IPS-18c (cell line): ENCODE measurements around the gene CYP2W1.
"Not testable (repeated sequence)": the region's sequence is repeated elsewhere in the genome, so short reads cannot be mapped to it uniquely, and the experiment has no call there.

Source experiments
- H3K4me3 ChIP-seq: 2 replicates; pipeline ENCODE4 v1.7.0; 2013; ENCODE audit warnings: low read depth, mild to moderate bottlenecking, low read length, moderate library complexity; ENCODE audit not compliant: insufficient read depth
- H3K9me3 ChIP-seq: one replicate; pipeline ENCODE4 v1.6.1; 2013; ENCODE audit warnings: mild to moderate bottlenecking, low read length, moderate library complexity; ENCODE audit not compliant: control insufficient read depth, insufficient read depth

Gene CYP2W1

GRCh38 chr7:999941-1000935, 17.3 kb downstream of the CYP2W1 start:
- Histone ChIP-seq H3K9me3 (peaks cover 2% of the 10 kb centered on the region), H3K4me3 (no peak overlapping the region)

- H3K4me3 ChIP-seq, H3K9me3 ChIP-seq: not testable (repeated sequence)
Observed at GRCh38 chr7:1001069-1001770, 18.2 kb downstream of the CYP2W1 start.

GRCh38 chr7:1002026-1002425, 19.0 kb downstream of the CYP2W1 start:
- H3K4me3 ChIP-seq, H3K9me3 ChIP-seq: not testable (repeated sequence)

GRCh38 chr7:1002445-1002844, 19.5 kb downstream of the CYP2W1 start:
- H3K9me3 ChIP-seq, H3K4me3 ChIP-seq: not testable (repeated sequence)

- peaks cover 2% of the 10 kb centered on the region for H3K9me3 ChIP-seq
- no peak overlapping the region for H3K4me3 ChIP-seq
Observed at GRCh38 chr7:1004018-1004852, 21.3 kb downstream of the CYP2W1 start.

- Histone ChIP-seq H3K9me3 (no peaks in the 10 kb centered on the region), H3K4me3 (no peak overlapping the region)
Observed at GRCh38 chr7:1005303-1005702, 22.3 kb downstream of the CYP2W1 start.

- no peak overlapping the region for H3K4me3 ChIP-seq
- H3K9me3 ChIP-seq, result no peaks in the 10 kb centered on the region
Observed at GRCh38 chr7:1007901-1008300, 24.9 kb downstream of the CYP2W1 start.

GRCh38 chr7:1008733-1009363, 25.9 kb downstream of the CYP2W1 start:
- Histone ChIP-seq H3K4me3 (no peak overlapping the region), H3K9me3 (no peaks in the 10 kb centered on the region)

GRCh38 chr7:1009747-1010146, 26.8 kb downstream of the CYP2W1 start:
- H3K9me3 ChIP-seq, result no peaks in the 10 kb centered on the region
- no peak overlapping the region for H3K4me3 ChIP-seq

GRCh38 chr7:1010226-1010625, 27.2 kb downstream of the CYP2W1 start:
- Histone ChIP-seq H3K4me3 (no peak overlapping the region), H3K9me3 (no peaks in the 10 kb centered on the region)

- Histone ChIP-seq H3K4me3 (no peak overlapping the region), H3K9me3 (no peaks in the 10 kb centered on the region)
Observed at GRCh38 chr7:1011297-1012003, 28.5 kb downstream of the CYP2W1 start.

GRCh38 chr7:1012004-1012715, 29.2 kb downstream of the CYP2W1 start:
- Histone ChIP-seq H3K9me3 (peaks cover 2% of the 10 kb centered on the region), H3K4me3 (no peak overlapping the region)

- Histone ChIP-seq H3K9me3 (peaks cover 2% of the 10 kb centered on the region), H3K4me3 (no peak overlapping the region)
Observed at GRCh38 chr7:1012716-1013095, 29.7 kb downstream of the CYP2W1 start.

GRCh38 chr7:1013581-1013980, 30.6 kb downstream of the CYP2W1 start:
- H3K4me3 ChIP-seq, result no peak overlapping the region
- H3K9me3 ChIP-seq, result peaks cover 2% of the 10 kb centered on the region

- Histone ChIP-seq H3K4me3 (no peak overlapping the region), H3K9me3 (peaks cover 2% of the 10 kb centered on the region)
Observed at GRCh38 chr7:1014681-1015080, 31.7 kb downstream of the CYP2W1 start.
